GM21737 (cell line): ENCODE data around the gene SLC2A1.
"Not testable (repeated sequence)": the region's sequence is repeated elsewhere in the genome, so short reads cannot be mapped to it uniquely, and the experiment has no call there.

Source experiments
- ATAC-seq: cut with Tn5 transposase; IDR thresholded peaks from one replicate; pipeline ENCODE4 v1.9.1; 2021; ENCODE audit warnings: mild to moderate bottlenecking, moderate library complexity; ENCODE audit not compliant: unreplicated experiment

SLC2A1 gene

GRCh38 chr1:42930178-42931107 lies 28.2 kb downstream of the SLC2A1 start:
- ATAC-seq = no peak

GRCh38 chr1:42929434-42930177 lies 29.1 kb downstream of the SLC2A1 start:
- no peak for ATAC-seq

- ATAC-seq = no peak
Measured at GRCh38 chr1:42928859-42929258, 29.8 kb downstream of the SLC2A1 start.

GRCh38 chr1:42927920-42928505 lies 30.7 kb downstream of the SLC2A1 start:
- ATAC-seq = no peak

- ATAC-seq = no peak
Measured at GRCh38 chr1:42927274-42927841, 31.3 kb downstream of the SLC2A1 start.

DNA sequence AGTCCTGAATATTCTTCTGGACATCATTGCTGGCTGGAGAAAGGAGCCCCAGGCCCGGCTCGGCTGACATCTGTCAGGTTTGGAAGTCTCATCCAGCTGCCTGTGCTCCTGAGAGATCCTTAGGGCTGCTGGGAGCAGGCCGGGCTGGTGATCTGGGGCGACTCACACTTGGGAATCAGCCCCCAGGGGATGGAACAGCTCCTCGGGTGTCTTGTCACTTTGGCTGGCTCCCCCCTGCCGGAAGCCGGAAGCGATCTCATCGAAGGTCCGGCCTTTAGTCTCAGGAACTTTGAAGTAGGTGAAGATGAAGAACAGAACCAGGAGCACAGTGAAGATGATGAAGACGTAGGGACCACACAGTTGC lies 31.8 kb downstream of the SLC2A1 start:
- no peak for ATAC-seq

DNA sequence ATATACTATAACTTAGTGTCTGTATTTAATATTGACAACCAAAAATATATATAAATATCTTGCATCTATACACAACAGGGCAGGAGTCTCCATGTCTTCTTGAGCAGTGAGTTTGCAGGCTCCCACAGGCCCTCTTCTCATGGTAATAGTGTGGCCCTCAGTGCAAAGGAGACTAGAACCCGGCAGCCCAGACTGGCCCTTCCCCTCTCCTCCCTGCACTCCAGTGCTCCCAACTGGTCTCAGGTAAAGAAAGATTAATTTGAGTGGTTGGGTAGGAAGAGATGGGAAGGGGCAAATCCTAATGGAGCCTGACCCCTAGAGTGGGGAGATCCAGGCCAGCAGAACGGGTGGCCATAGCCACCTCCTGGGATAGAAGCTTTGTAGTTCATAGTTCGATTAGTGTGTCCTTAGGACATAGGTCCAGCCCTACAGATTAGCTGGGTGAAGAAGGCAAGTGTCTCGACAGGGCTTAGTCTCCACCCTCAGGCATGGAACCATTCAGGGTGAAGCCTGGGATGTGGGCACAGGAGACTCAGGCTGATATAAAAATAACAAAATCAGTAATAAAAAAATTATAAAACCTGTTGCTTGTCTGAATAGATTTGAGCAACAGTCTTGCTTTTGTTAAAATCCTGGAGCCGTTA lies 32.3 kb downstream of the SLC2A1 start:
- no peak for ATAC-seq

- no peak for ATAC-seq
Measured at GRCh38 chr1:42924851-42925760, 33.6 kb downstream of the SLC2A1 start.

DNA sequence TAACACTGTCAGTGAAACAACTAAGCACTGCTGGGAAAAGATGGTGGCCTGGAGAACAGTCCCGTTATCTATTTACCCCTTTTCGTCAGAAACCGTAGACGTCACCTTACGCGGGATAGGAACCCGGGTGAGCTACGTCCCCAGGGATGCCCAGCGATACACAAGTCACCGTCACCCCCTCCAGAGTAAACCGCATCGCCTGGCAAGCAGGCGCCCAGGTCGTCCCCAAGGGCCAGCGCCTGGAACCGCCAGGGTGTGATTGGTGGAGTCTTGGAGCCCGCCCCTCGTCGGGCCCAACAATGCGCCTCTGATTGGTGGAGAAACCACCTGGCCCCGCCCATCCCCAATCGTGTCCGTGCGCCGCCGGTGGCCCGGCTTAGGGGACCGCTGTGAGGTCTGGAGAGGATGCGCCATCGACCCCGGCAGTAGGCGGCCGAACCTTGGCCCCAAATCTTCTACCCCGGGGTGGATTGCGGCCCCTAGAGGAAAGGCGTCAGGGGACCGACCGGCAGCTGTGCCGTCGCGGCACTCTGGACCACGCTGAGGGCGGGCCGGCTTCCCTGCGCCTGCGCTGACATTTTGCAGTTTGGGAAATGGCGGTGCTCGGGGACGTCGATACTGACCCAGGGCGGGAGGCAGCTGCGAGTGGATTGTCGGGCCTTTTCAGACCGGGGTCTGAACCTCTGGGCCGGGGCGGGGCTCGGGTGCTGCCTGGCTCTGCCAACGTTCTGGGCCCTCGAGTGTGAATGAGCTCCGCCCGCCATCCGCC lies 34.4 kb downstream of the SLC2A1 start:
- peak; percentile 85 for ATAC-seq

DNA sequence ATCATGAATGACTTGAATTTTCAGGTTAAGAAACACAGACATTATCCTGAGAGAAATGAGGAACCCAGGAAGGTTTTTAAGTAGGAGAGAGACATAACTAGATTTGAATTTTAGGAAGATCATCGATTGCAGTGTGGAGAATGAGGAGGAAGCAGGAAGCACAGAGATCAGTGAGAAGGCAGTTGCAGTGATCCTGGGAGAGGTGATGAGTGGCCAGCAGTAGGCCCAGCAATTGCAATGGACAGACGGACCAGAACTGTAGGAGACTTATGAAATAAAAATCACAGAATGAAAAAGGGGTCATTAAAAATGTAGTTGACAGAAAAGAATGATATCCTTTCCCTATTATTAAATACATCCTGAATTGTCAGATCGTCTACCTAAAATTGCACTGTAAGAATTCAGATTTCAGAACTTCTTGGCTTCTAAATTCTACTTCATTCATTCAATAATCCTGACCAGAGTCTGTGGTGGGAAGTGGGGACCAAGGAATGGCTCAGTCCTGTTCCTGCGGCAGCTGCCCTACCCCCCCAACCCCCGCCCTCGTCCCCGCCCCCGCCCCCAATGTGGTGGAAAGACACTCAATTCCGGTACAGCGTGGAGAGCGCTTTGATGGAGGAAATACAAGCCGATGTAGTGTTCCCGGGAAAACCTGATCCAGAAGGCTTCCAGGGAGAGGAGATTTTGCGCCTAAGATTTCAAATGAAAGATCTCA lies 35.1 kb downstream of the SLC2A1 start:
- ATAC-seq = no peak

DNA sequence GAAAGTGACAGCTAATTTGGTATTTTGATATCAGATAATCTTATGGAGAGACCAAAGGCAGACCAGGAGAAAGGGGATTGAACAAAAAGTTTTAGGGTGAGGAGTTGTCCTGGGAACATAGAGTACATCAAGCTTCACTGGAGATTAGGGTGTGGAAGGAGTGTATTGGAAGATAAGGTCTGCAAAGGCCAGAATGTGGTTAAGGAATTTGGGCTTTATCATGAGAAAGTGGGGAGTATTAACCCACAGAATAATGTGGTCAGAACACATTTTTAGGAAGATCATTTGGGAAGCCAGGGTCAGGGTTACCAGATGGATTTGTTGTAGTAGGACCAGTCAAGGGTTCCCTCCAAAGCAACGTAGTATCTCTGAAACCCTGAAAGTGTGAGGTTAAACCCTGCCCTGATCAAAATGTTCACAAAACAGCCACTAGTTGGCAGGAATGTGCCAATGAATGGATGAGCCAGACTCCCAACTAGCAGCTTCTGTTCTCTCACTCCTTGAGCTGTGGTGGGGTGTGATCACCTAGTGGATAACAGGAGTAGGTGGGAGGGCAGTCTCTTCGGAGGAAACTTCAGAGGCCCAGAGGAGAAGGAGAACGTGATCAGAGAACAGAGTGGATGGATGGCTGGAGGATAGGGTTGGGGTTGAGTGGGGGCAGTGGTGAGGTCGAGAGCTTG lies 35.8 kb downstream of the SLC2A1 start:
- ATAC-seq = no peak

DNA sequence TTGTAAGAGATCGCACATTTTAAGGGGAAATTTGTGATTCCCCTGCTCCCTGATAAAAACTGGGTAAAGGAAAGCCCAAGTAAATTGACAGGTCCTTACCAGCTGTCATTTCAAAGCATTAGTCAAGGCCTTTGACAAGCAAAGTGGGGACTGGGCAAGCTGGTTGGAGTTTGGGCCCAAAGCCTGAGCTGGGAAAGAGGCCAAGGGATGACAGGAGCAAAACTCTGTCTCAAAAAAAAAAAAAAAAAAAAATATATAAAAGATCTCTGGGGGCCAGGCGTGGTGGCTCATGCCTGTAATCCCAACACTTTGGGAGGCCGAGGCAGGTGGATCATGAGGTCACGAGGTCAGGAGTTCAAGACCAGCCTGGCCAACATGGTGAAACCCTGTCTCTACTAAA lies 36.9 kb downstream of the SLC2A1 start:
- ATAC-seq = no peak

DNA sequence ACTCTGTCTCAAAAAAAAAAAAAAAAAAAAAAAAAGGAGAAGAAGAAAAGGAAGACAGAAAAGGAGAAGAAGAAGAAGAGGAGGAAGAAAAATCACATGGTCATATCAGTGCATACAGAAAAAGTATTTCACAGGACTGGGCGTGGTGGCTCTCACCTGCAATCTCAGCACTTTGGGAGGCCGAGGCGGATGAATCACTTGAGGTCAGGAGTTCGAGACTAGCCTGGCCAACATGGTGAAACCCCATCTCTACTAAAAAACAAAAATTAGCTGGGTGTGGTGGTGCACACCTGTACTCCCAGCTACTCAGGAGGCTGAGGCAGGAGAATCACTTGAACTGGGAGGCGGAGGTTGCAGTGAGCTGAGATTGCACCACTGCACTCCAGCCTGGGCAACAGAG lies 39.0 kb downstream of the SLC2A1 start:
- ATAC-seq = not testable (repeated sequence)

DNA sequence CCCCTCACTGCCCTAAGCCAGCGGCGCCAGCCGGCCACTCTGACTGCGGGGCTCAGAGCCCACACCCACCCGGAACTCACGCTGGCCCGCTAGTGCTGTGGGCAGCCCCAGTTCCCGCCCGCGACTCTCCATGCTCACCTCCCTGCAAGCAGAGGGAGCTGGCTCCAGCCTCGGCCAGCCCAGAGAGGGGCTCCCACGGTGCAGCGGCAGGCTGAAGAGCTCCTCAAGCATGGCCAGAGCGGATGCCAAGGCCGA lies 41.5 kb downstream of the SLC2A1 start:
- ATAC-seq = no peak

GRCh38 chr1:42915456-42915855 lies 43.2 kb downstream of the SLC2A1 start:
- ATAC-seq = no peak

DNA sequence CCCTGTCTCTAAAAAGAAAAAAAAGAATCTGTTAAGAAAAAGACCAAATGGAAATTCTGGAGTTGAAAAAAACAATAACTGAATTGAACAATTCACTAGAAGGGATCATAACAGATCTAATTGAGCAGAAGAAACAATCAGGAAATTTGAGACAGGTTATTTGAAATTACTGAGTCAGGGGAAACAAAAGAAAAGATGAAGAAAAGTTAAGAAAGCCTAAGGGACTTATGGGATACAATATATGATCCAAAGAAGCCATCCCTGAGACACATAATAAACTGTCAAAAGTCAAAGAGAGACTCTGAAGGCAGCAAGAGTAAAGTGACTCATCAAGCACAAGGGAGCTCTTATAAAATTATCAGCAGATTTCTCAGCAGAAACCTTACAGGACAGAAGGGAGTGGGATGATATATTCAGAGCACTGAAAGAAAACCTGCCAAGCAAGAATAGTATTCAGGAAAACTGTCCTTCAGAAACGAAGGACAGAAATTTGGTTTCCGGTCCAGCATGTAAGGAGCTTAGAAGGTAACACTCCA lies 44.5 kb downstream of the SLC2A1 start:
- no peak for ATAC-seq

- no peak for ATAC-seq
Measured at GRCh38 chr1:42913426-42914091, 45.1 kb downstream of the SLC2A1 start.
